ENCODE measurements around the gene PRR16.
A peak's percentile ranks its signal among the peaks of the same experiment; 100 is the strongest.

PRR16 gene

DNA sequence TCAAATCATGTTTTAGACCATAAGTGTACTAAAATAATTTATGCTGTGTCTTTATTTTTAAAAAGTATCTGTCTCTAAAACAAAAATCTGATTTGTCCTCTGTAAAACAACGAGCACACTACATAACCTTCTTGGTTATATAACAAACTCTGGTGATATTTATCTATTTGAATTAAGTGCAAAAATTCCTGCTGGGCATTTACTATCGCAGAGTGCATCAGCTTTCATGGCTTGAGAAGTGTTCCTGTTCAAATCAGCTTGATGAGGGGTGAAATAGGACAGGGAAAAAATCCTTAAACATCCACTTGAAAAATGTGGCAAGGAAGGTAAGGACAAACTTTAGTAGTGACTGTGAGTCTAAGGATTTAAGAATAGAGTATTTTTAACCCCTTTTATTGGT, 65.3 kb downstream of the PRR16 start:
- no peak overlapping the region for H3K4me3 ChIP-seq (ENCODE audit: low read depth, low read length)
- TF ChIP-seq CTCF (IDR thresholded peaks at IDR 0.05; ENCODE audit: low read depth, low read length), result no peak

DNA sequence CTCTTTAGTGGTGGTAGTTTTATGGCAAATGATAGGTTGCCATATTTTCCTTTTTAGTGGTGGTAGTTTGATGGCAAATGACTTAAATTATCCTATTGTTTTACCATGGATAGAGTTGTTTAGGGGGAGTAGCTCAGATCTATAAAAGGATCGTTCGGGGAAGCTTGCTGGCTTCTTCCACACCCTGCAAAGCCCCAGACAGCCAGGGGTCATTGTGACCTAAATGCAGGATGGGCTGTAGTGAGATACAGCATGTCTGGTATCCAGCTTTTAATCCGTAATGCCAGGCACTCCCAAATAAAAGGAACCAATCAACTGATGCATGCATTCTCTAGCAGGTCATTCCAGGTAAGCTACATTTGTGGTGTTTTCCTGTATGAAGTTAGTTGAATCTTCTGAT, 67.1 kb downstream of the PRR16 start:
- no peak for TF ChIP-seq CTCF (IDR thresholded peaks at IDR 0.05; ENCODE audit: low read depth, low read length)

DNA sequence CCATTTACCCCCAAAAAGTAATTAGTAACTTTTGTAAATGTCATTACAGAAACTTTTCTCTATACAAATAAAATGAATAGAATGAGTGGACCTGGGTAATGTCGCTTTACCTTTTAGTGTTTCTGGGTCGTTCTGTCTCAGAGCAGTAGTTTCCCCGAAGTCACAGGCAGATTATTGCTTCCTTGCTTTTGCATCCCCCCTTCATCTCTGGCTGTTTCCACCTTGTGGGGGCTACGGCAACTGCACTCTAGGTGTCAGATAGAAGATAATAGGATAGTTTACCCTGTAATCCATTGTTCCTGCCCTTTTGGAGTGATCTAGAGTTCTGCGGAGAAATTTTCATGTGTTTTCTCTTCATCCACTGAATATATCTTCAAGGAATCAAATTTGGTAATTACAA, 68.7 kb downstream of the PRR16 start:
- TF ChIP-seq CTCF (IDR thresholded peaks at IDR 0.05; ENCODE audit: low read depth, low read length), result 0 out of 2 replicates have a peak, but pooled peaks have one; percentile 15
- no peak overlapping the region for H3K4me3 ChIP-seq (ENCODE audit: low read depth, low read length)

More for the DNA sequence above, 67.1 kb downstream of the PRR16 start:
- no peak overlapping the region for H3K4me3 ChIP-seq (ENCODE audit: low read depth, low read length)

- TF ChIP-seq CTCF (IDR thresholded peaks at IDR 0.05; ENCODE audit: low read depth, low read length), result no peak
- no peak overlapping the region for H3K4me3 ChIP-seq (ENCODE audit: low read depth, low read length)
Observed at GRCh38 chr5:120533581-120533980, 69.5 kb downstream of the PRR16 start.

- H3K4me3 ChIP-seq (ENCODE audit: low read depth, low read length), result no peak overlapping the region
- TF ChIP-seq CTCF (IDR thresholded peaks at IDR 0.05; ENCODE audit: low read depth, low read length), result no peak
Observed at GRCh38 chr5:120535900-120536299, 71.8 kb downstream of the PRR16 start.

DNA sequence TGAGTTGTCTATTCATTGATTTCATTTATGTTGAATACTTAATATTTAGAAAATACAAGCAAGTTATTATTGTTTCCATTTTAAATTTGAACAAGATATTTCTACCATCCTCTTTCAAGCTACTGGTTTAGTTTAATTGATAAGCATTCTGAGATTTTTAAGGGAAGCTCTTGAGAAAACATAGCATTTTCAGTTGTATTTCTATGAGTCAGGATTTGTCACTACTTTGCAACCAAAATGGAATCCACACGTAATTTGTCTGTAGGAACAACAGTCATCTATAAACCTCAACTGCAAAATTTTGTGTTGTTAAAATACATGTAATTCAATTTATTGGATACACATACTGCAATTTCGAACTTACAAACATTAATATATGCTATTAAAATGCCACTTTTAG, 74.0 kb downstream of the PRR16 start:
- no peak overlapping the region for H3K4me3 ChIP-seq (ENCODE audit: low read depth, low read length)
- TF ChIP-seq CTCF (IDR thresholded peaks at IDR 0.05; ENCODE audit: low read depth, low read length), result no peak

- no peak for TF ChIP-seq CTCF (IDR thresholded peaks at IDR 0.05; ENCODE audit: low read depth, low read length)
- no peak overlapping the region for H3K4me3 ChIP-seq (ENCODE audit: low read depth, low read length)
Observed at GRCh38 chr5:120538644-120539043, 74.5 kb downstream of the PRR16 start.
